SIG-M5 treated with dmso at 0.1 percent for 504 hours (cell line): ENCODE measurements around the gene PPEF2.

Experiments
- DNase-seq: peaks from one replicate; lab custom pipeline; 2025; ENCODE audit not compliant: unreplicated experiment; lab: John Stamatoyannopoulos, UW

Gene PPEF2

GRCh38 chr4:75834772-75835154, 67.5 kb downstream of the PPEF2 start:
- DNase-seq: no peak

- DNase-seq: no peak
Measured at GRCh38 chr4:75834095-75834771, 68.0 kb downstream of the PPEF2 start.

- DNase-seq: peak; percentile 31
Measured at GRCh38 chr4:75831856-75832405, 70.3 kb downstream of the PPEF2 start.

- DNase-seq: no peak
Measured at GRCh38 chr4:75830906-75831305, 71.3 kb downstream of the PPEF2 start.

- no peak for DNase-seq
Measured at GRCh38 chr4:75823812-75824211, 78.4 kb downstream of the PPEF2 start.

GRCh38 chr4:75822416-75822815, 79.8 kb downstream of the PPEF2 start:
- no peak for DNase-seq

GRCh38 chr4:75821966-75822365, 80.3 kb downstream of the PPEF2 start:
- DNase-seq: no peak

DNA sequence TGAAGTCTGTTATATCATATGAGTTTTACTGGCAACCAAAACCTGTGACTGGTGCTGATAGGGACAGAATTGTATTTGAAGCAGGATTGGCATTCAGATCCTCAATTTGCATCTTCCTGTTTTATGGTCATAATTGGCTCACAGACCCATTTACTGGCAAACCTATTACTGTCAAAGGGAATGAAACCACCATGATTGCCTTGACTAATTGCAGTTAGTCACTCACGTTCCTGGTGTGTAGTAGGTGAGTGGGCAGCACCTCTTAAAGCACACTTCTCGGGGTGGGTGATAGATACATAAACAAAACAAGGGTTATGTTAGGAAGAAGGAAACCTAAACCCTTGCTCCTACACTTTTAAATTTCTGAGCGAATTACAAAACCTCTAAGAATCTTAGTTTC, 81.0 kb downstream of the PPEF2 start:
- DNase-seq: no peak

- no peak for DNase-seq
Measured at GRCh38 chr4:75820676-75821075, 81.6 kb downstream of the PPEF2 start.

DNA sequence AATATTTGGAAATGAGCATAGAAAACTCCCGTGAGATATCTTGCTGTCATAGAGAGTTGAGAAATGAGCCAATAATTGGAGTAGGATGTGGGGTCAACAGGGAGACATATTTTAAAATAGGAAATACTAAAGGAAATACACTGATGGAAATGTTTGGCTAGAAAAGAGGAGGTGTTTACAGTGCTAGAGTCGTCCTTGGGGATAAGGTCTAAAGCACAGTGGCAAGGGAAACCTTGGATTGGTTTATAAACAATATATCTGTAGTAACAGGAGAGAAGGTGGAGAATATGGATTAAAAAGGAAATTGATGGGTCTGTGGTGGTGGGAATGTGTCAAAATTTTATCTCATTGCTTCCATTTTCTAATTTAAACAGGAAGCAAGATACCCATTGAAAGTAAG, 82.1 kb downstream of the PPEF2 start:
- no peak for DNase-seq

DNA sequence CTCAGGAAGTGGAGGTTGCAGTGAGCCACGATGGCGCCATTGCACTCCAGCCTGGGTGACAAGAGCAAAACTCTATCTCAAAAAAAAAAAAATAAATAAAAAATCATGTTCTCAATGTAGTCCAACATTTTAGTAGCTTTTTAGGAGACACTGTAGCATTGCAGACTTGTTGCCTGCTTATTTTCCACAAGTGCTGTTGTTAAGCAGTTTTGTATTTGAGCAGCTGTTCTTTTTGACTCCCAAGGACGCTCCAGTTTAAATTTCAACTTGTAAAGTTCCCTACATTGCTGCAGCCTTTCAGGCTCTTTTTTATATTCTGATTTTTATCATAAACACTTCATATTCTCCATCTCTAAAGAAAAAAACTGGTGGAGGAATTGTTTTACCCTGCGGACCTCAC, 83.1 kb downstream of the PPEF2 start:
- DNase-seq: no peak

DNA sequence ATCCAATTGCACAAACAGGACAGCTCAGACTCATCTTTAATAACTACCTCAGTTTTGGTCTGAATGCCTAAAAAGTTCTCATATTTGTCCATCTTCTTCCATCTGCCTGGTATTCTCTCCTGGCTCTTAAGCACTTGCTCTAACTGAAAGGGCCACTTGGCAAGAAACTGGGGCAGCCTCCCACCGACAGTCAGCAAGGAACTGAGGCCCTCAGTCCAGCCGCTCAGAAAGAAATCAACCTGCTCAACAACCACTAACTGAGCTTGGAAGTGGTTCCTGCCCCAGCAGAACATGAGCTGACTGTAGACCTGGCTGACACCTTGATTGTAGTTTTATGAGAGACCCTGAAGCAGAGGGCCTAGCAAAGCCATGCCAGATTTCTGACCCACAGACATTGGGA, 84.4 kb downstream of the PPEF2 start:
- no peak for DNase-seq
